C4-2B (cell line): ENCODE measurements around the gene EFHD2.

ENCODE experiments used
- H3K27ac ChIP-seq: fragments of 450-650 bp; 2 replicates; pipeline ENCODE4 v1.5.1; 2017
- ZFX ChIP-seq: fragments of 450-650 bp; IDR thresholded peaks from 2 replicates; pipeline ENCODE4 v1.6.1; 2017
- TF ChIP-seq, protein P1 (sequence below): fragments of 450-650 bp; conservative IDR thresholded peaks from 2 replicates; pipeline ENCODE4 v1.5.1; 2017; ENCODE audit warnings: mild to moderate bottlenecking

The EFHD2 gene

DNA sequence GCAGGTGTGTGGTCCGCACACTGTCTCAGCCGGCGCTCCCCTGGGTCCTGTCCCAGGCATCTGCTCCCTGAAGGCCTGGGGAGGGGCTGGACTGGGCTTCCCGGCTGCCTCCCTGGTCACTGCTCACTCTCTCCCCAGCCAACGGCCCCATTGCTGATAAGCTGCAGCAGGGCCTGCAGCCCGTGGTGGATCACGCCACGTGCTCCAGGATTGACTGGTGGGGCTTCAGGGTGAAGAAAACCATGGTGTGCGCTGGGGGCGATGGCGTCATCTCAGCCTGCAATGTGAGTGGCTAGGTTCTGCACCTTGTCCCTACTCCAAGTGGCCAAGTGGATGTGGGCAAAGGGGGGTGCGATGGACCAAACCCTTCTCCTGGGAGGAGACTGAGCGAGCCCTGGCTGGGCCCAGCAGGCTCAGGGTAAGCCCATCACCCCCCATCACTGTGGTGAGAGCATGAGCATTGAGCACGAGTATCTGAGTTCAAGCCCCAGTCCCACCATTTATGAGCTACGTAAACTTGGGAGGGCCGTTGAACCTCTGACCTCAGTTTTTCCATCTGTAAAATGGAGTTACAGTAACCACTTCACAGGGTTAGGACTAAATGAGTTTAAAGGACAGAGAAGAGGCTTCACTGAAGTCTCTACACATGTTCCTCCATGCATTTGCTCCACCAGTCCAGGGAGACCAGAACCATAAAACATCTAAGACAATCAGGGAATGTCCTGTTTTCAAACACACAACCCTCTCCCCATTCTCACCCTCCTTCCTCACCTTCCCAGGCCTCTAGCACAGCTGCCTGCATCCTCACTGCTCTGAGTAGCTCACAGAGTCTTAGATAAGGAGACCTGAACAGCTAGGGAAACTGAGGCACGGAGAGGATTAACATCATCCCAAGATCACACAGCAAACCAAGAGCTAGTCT lies 35.0 kb downstream of the EFHD2 start:
- H3K27ac ChIP-seq: no peak overlapping the region
- TF ChIP-seq ZFX: no peak
- TF ChIP-seq, protein P1, sequence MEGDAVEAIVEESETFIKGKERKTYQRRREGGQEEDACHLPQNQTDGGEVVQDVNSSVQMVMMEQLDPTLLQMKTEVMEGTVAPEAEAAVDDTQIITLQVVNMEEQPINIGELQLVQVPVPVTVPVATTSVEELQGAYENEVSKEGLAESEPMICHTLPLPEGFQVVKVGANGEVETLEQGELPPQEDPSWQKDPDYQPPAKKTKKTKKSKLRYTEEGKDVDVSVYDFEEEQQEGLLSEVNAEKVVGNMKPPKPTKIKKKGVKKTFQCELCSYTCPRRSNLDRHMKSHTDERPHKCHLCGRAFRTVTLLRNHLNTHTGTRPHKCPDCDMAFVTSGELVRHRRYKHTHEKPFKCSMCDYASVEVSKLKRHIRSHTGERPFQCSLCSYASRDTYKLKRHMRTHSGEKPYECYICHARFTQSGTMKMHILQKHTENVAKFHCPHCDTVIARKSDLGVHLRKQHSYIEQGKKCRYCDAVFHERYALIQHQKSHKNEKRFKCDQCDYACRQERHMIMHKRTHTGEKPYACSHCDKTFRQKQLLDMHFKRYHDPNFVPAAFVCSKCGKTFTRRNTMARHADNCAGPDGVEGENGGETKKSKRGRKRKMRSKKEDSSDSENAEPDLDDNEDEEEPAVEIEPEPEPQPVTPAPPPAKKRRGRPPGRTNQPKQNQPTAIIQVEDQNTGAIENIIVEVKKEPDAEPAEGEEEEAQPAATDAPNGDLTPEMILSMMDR: no peak

DNA sequence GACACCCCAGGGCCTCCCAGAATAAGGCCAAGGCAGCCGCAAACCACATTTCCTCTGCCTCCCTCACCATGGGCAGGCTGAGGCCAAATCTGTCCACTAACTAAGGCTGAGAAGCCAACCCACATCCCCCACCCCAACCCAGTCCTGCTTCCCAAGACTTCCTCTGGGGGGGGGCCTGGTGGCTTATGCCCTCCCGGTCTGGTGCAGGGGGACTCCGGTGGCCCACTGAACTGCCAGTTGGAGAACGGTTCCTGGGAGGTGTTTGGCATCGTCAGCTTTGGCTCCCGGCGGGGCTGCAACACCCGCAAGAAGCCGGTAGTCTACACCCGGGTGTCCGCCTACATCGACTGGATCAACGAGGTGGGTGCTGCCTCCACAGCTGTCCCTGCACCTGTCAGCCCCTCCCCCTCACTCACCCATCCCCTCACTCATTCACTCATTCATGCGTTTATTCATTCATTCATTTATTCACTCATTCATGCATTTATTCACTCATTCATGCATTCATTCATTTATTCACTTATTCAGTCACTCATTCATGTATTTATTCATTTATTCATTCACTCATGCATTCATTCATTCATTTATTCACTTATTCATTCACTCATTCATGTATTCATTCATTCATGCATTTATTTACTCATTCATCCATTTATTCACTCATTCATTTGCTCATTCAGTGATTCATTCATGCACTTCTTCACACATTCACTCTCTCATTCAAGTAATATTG lies 35.9 kb downstream of the EFHD2 start:
- TF ChIP-seq, protein P1: no peak
- TF ChIP-seq ZFX: no peak

DNA sequence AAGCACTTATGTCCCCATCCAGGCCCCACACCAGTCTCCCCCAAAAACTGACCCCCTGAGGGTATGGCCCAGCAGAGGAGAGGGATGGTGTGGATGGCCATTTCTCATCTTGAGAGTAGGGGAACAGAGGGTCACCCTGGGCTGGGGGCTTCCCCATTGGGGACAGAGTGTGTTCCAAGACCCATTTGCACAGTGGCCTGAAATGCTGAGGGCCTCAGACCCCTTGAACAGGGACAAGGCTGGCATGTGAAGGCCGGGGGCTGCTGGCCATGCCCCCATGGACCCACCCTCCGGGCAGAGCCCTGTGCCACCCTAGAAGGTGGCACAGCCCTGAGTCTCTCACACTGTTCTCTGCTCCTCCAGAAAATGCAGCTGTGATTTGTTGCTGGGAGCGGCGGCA lies 36.5 kb downstream of the EFHD2 start:
- no peak overlapping the region for H3K27ac ChIP-seq
- TF ChIP-seq ZFX: no peak
- TF ChIP-seq, protein P1: no peak

More for the DNA sequence above, 35.9 kb downstream of the EFHD2 start:
- no peak overlapping the region for H3K27ac ChIP-seq

DNA sequence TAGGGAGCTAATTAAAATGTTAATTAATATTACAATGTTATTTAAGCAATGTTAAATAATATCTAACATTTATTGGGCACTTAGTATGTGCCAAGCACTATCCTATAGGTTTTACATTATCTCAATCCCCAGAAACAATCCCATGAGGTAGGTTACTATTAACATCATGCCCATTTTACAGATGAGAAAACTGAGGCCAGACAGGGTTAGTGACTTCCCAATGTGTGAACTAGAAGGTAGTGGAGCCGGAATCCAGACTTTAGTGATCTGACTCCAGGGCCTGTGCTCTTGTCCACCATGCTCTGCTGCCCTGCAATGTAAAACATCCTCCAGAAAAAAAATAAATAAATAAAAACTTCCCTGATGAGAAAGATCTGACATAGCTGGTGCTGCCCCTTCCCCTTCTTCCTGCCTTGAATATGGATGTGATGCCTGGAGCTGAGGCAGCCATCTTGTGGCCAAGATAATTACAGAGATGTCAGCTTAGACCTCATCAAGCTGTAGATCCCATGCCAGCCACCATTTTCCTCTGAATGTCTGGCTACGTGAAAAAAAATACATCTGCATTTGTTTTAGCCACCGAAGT lies 39.3 kb downstream of the EFHD2 start:
- no peak overlapping the region for H3K27ac ChIP-seq

DNA sequence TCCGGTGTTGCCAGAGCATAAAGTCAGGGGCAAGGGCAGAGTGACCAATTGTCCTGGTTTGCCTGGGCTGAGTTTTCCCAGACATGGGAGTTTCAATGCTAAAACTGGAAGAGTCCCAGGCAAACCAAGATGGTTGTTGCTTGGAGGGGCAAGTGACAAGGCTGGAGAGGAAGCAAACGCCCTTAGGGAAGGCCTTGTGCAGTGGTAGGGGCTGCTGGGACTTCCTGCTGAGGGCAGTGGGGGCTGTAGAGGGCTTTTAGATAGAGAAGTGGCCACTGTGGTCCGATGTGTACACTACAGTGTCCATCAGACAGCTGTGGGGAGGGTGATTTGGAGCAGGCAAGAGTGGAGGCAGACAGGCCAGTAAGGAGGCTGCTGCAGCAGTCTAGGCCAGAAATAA lies 39.9 kb downstream of the EFHD2 start:
- TF ChIP-seq, protein P1: no peak
- TF ChIP-seq ZFX: no peak
- H3K27ac ChIP-seq: no peak overlapping the region

More for the DNA sequence above, 39.3 kb downstream of the EFHD2 start:
- TF ChIP-seq ZFX: no peak
- TF ChIP-seq, protein P1: no peak

DNA sequence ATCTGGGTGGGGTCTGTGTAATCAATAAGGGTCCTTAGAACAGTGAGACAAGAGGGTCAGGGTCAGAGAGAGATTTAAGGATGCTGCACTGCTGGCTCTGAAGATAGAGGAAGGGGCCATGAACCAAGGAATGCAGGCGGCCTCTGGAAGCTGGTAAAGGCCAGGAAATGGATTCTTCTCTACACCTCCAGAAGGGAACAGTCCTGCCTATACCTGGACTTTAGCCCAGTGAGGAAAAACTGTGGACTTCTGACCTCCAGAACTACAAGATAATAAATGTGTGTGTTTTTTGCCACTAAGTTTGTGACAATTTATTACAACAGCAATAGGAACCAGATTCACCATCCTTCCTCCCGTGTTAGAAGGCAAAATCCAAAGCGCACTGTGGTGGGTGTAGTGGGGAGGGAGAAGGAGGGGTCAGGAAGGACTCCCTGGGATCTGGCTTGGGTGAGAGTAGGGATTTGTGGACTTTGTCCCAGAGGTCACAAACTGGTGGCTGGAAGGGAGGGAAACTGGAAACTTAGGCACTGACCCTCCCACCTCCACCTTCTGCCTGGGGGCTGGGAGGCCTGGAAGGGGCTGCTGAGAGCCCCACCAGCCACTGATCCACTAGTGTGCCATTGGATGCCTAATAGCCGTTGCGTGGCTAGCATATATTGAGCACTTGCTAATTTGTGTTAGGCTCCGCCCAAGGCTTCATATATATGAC lies 41.5 kb downstream of the EFHD2 start:
- H3K27ac ChIP-seq: no peak overlapping the region
- TF ChIP-seq ZFX: no peak
- TF ChIP-seq, protein P1: no peak
